HG02571 (cell line): ENCODE data around the gene NANOS1.

ENCODE experiments used
- ATAC-seq: cut with Tn5 transposase; IDR thresholded peaks from one replicate; pipeline ENCODE4 v1.9.1; 2021; ENCODE audit warnings: mild to moderate bottlenecking, moderate library complexity; ENCODE audit not compliant: unreplicated experiment

The NANOS1 gene

GRCh38 chr10:119029613-119030420, at the start of gene NANOS1:
Gene NANOS1 (plus strand): TSS chr10:119029714. CDS start chr10:119029802, 88 bp downstream.
- peak; percentile 26 for ATAC-seq

- ATAC-seq: no peak
These were observed 49.2 kb upstream of the NANOS1 start for GRCh38 chr10:118980135-118980865.

DNA sequence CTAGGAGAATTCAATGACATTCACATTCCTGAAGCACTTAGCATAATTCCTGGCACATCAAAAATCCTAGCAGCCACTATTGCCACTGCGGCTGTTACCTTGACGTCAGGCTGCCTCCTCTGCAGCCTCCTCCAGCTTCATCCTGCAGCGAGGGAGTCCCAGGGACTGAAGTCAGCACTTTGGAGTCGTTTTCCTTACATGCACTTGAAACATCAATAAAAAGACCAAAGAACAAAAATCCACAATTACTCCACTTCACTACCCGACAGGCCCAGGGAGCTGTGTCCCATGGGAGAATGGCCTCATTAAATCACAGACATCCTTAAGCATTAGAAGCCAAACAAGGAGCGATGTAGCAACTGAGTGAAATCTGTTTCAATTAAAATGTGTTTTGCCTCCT, 48.6 kb upstream of the NANOS1 start:
- ATAC-seq: no peak

- ATAC-seq: no peak
These were observed 47.6 kb upstream of the NANOS1 start for GRCh38 chr10:118981946-118982345.

GRCh38 chr10:118982366-118982765, 47.1 kb upstream of the NANOS1 start:
- no peak for ATAC-seq

DNA sequence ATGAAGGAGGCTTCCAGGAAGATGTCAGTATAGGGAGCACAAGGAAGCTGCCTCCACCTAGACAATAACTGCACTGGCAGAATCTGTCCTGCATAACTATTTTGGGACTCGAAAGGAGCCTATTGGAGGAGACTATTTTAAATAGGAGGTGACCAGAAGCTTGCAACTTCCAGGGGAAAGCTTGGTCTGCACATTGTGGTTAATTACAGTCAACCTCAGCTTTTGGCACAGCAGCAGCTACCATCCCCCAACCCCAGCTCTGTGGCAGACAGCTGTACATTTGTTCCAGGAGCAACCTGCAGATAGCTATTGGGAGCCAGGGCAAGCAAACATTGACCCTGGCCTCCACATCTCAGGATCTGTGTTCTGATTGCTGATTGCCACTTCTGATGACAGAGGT, 46.3 kb upstream of the NANOS1 start:
- no peak for ATAC-seq

- no peak for ATAC-seq
These were observed 43.9 kb upstream of the NANOS1 start for GRCh38 chr10:118985576-118985975.

GRCh38 chr10:118986815-118987790, 42.4 kb upstream of the NANOS1 start:
- no peak for ATAC-seq

- ATAC-seq: no peak
These were observed 39.2 kb upstream of the NANOS1 start for GRCh38 chr10:118990326-118990725.

DNA sequence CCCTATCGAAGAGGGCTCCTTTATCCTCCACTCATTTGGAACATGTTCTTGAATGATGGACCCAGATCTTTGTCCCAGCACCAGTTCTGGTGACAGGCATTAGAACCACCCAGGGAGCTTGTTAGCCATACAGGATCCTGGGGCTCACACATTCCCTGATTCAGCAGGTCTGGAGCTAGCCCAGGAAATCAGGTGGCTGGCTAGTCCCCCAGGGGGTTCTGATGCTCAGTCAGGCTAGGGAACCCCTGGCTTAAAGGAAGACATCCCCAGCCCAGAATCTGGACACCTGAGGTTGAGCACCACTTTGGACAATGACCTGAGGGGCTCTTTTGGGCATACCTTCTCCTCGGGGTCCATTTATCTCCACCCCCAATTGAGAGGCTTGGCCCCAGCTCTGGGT, 37.0 kb upstream of the NANOS1 start:
- ATAC-seq: no peak

DNA sequence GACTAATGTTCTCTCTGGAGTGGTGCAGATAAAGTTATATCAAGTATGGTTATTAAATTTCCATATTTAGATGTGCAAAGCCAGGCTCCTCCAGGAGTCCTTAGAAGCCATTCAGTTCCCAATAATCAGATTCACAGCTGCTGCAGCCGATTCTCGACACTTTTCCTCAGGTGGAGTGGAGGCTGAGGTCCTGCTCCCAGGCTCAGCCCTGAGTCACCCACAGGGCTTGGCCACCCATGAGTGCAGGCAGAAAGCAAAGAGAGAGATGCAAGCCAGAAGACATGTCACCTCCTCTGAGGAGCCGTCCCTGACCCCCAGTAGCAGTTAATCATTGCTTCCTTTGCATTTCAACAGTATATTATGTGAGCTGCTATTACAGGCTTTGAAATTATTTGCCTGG, 36.3 kb upstream of the NANOS1 start:
- ATAC-seq: no peak

- no peak for ATAC-seq
These were observed 35.2 kb upstream of the NANOS1 start for GRCh38 chr10:118994321-118994720.

- no peak for ATAC-seq
These were observed 33.8 kb upstream of the NANOS1 start for GRCh38 chr10:118995739-118996138.

DNA sequence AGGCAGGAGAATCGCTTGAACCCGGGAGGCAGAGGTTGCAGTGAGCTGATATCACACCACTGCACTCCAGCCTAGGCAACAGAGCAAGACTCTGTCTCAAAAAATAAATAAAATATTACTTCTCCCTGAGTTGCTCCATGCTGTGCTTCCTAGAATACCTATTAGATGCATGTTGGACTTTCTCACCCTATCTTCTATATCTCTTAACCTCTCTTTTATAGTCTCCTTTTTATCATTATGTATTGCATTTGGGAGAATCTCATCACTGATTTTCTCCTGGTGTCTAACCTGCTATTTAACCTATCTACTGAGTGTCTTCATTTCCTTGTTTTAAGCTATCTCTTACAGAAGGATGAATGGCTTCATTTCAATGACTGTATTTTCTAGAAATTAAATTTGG, 32.1 kb upstream of the NANOS1 start:
- ATAC-seq: no peak

DNA sequence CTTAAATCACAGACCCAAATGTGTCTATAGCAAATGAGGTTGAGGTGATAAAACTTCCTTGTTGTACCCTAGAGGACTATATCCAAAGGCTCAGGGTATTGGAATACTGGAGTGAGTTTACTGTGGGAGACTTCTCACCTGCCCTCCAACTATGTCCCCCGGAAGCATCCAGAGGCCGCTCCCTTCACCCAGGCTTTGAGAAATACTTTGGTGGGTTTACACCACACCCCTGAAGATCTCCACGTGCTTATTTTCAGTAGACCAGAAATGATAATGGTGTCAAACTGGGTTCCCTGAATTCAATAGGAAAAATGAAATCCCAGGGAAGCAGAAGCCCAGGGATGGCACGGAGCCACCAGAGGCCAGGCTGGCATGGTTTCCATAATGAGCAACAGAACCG, 31.3 kb upstream of the NANOS1 start:
- no peak for ATAC-seq

DNA sequence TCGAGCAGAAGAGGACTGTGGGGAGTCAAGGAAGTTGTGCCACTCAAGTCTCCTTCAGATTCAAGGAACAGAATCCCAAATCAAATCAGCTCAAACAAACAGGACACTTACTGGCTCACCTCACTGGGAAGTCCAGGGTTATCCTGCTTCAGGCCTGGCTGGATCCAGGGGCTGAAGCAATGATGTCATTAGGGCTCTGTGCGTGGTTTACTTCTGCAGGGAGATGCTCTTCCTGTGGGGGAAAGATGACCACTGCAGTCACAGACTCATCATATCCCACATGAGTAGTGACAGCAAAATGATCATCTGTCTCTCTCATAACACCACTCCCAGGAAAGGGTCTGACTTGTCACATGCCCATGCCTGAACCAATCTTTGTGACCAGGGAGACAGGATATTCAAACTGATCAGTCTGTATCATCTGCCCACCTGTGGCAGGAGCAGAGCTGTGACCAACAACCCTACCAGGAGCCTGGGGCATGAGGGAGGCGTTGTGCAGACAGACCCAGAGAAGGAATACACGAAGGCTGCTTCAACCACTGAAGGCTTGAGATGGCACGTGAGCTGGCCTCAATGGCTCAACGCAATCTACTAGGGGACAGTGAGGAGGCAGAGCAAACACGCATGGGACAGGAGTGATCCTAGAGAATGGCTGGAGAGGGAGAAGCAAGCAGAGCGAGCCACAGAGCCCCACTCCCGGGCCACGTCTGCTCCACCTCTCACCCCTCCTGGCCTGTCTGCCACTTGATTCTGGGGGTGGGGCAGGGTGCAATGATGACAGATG, 27.6 kb upstream of the NANOS1 start:
- no peak for ATAC-seq

GRCh38 chr10:119003572-119004289, 25.8 kb upstream of the NANOS1 start:
- ATAC-seq: no peak

DNA sequence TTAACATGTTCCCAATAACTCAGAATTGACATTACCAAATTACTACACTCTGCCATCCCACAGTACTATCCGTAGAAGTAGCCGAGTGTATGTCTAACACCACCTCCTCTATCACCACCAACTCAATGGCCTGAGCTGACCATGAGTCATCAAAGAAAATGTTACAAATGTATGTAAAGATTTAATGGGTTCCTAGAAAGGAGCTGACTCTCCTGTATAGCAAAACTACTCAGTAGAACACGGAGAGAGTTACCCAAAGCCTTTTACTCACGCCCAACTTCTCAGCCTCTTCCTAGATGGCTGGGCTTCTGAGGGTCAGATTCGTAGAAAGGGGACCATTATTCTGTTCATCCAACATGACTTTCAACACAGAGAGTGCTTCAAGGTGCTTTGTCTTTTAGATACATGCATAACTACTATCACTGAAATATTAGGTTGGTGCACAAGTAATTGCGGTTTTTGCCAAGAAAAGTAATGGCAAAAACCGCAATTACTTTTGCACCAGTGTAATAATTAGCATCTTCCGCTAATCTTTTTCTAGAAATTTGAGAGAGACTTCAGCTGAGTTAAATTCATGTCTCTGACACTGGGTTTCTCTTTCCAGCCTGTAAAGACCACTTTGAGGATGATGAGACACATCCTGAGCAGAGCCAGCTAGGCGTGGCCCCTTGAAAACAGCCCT, 24.0 kb upstream of the NANOS1 start:
- ATAC-seq: no peak
